ENCODE results near the gene RTL1.

DNA sequence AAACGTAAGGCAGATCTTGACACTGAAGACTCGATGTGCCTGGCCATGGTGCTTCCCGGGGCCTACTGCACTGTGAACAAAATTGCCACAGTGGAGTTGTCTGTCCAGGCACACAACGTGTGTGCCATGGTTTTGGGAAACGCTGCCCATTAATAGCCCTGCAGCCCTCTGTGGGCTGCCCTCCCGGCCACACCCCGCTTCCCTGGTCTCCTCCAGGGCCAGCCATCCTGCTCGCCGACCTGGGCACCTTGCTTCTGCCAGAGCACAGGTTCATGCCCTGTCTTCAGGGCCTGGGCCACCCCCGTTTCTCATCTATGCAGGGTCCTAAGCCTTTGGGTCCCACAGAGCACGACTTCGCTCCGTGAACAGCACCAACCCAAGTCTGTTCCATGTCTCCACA, 58.7 kb downstream of the RTL1 start:
- TF ChIP-seq, protein P1, sequence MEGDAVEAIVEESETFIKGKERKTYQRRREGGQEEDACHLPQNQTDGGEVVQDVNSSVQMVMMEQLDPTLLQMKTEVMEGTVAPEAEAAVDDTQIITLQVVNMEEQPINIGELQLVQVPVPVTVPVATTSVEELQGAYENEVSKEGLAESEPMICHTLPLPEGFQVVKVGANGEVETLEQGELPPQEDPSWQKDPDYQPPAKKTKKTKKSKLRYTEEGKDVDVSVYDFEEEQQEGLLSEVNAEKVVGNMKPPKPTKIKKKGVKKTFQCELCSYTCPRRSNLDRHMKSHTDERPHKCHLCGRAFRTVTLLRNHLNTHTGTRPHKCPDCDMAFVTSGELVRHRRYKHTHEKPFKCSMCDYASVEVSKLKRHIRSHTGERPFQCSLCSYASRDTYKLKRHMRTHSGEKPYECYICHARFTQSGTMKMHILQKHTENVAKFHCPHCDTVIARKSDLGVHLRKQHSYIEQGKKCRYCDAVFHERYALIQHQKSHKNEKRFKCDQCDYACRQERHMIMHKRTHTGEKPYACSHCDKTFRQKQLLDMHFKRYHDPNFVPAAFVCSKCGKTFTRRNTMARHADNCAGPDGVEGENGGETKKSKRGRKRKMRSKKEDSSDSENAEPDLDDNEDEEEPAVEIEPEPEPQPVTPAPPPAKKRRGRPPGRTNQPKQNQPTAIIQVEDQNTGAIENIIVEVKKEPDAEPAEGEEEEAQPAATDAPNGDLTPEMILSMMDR (IDR thresholded peaks at IDR 0.05; ENCODE audit: low read depth, low read length, poor library complexity, severe bottlenecking): no peak
- no peak for TF ChIP-seq EZH2phosphoT487 (IDR thresholded peaks at IDR 0.05; ENCODE audit: borderline replicate concordance, low read length)

Measured in DOHH2 (cell line).